ENCODE measurements around the gene LRIG1.
"Not testable (repeated sequence)": the region's sequence is repeated elsewhere in the genome, so short reads cannot be mapped to it uniquely, and the experiment has no call there.

LRIG1 gene

GRCh38 chr3:66437341-66437929, 63.4 kb downstream of the LRIG1 start:
- no peak for DNase-seq

GRCh38 chr3:66435989-66436388, 64.8 kb downstream of the LRIG1 start:
- no peak for DNase-seq

GRCh38 chr3:66434726-66435125, 66.1 kb downstream of the LRIG1 start:
- no peak for DNase-seq

GRCh38 chr3:66433522-66433782, 67.4 kb downstream of the LRIG1 start:
- no peak for DNase-seq

GRCh38 chr3:66432767-66433521, 67.9 kb downstream of the LRIG1 start:
- no peak for DNase-seq

GRCh38 chr3:66432041-66432766, 68.6 kb downstream of the LRIG1 start:
- no peak for DNase-seq

GRCh38 chr3:66431494-66431893, 69.3 kb downstream of the LRIG1 start:
- no peak for DNase-seq

GRCh38 chr3:66430876-66431275, 69.9 kb downstream of the LRIG1 start:
- DNase-seq: no peak

- no peak for DNase-seq
These were observed 72.1 kb downstream of the LRIG1 start for GRCh38 chr3:66428733-66429132.

- no peak for DNase-seq
These were observed 72.8 kb downstream of the LRIG1 start for GRCh38 chr3:66427951-66428474.

GRCh38 chr3:66427352-66427751, 73.5 kb downstream of the LRIG1 start:
- DNase-seq: no peak

GRCh38 chr3:66426135-66426534, 74.7 kb downstream of the LRIG1 start:
- no peak for DNase-seq

- DNase-seq: no peak
These were observed 75.2 kb downstream of the LRIG1 start for GRCh38 chr3:66425576-66426114.

GRCh38 chr3:66425032-66425431, 75.8 kb downstream of the LRIG1 start:
- no peak for DNase-seq

GRCh38 chr3:66423791-66424190, 77.0 kb downstream of the LRIG1 start:
- no peak for DNase-seq

- not testable (repeated sequence) for DNase-seq
These were observed 78.9 kb downstream of the LRIG1 start for GRCh38 chr3:66421893-66422292.

GRCh38 chr3:66421144-66421543, 79.7 kb downstream of the LRIG1 start:
- DNase-seq: not testable (repeated sequence)

GRCh38 chr3:66419036-66419435, 81.8 kb downstream of the LRIG1 start:
- DNase-seq: no peak

- DNase-seq: no peak
These were observed 82.3 kb downstream of the LRIG1 start for GRCh38 chr3:66418475-66418931.

GRCh38 chr3:66416556-66417304, 84.1 kb downstream of the LRIG1 start:
- DNase-seq: no peak

- DNase-seq: no peak
These were observed 84.9 kb downstream of the LRIG1 start for GRCh38 chr3:66415867-66416428.

- no peak for DNase-seq
These were observed 86.0 kb downstream of the LRIG1 start for GRCh38 chr3:66414846-66415245.
